ENCODE measurements around the gene INVS.

GRCh38 chr9:100096378-100096916 is 2.6 kb upstream of the INVS start:
- TF ChIP-seq CTCF (IDR thresholded peaks at IDR 0.05) = no peak
- no peak for TF ChIP-seq EZH2 (IDR thresholded peaks at IDR 0.05; ENCODE audit: borderline replicate concordance, insufficient read depth, low read depth, low read length, poor library complexity, severe bottlenecking)
